Measurements from ENCODE around the gene PTPRG. TPM values are rescaled to one million over a fixed set of nuclear protein-coding genes. Genes with fewer than 3 reads are reported as not detected.

The PTPRG gene
- 73.2 and 110 TPM in 2 replicates for total RNA-seq

DNA sequence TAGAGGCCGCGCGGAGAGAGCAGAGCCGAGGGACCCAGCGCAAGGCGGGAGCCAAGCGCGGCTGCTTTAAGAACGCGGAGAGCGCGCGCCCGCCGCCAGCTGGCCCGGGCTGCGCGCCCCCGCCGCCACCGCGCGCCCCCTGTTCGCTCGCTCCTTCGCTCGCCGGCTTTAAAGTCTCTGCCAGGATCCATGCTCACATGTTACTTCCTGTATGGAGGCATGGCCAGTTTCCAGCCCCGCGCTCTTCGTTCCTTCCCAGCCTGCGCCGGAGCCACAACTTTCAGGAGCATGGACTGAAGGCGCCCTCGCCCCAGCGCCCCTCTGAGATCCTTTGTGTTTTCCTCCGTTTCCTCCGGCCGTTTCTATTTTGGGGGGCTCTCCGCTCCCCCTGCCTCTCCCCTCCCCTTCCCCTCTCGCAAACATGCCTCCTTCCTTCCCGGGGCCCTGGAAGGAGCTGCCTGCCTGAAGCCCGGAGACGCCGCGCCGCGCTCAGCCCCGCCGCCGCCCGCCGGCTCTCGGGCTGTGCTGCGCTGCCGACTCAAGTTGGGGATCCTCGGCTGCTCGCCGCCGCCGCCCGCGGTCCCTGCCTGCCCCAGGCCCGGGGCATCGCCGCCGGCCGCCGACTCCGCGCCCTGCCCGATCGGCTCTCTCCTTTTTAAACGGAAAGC is at the start of gene PTPRG:
Gene PTPRG (plus strand): TSS at position 198 of the 668 bp plus-strand sequence. CDS start 717 bp downstream, outside the sequence.

Small RNA genes lying within 50 kb of the gene (small RNA-seq; reads per million reads assigned to genes)
- not detected for gene RF00019
- gene RNU2-10P, result not detected
